ENCODE data around the gene RAD50. TPM values are rescaled to one million over a fixed set of nuclear protein-coding genes. Genes with fewer than 3 reads are reported as not detected.

RAD50 gene
- total RNA-seq, 2 donors from 2014 or later: 49.7 to 50.7 TPM

GRCh38 chr5:132655821-132656773, 99.3 kb downstream of the RAD50 start:
- Histone ChIP-seq H3K9ac (ENCODE audit: extremely low read depth, low read length, poor library complexity, severe bottlenecking) (no peak overlapping the region), H3K27me3 (ENCODE audit: control insufficient read depth, insufficient read depth, low read length, poor library complexity, severe bottlenecking) (peaks cover 44% of the 10 kb centered on the region), H3K4me1 (ENCODE audit: control insufficient read depth, insufficient read depth, low read length) (no peaks in the 10 kb centered on the region), H3K9me3 (ENCODE audit: control insufficient read depth, low read length) (no peaks in the 10 kb centered on the region), H3K27ac (ENCODE audit: low read depth, low read length) (no peak overlapping the region), H3K4me3 (ENCODE audit: low read length) (no peak overlapping the region), H3K36me3 (ENCODE audit: control insufficient read depth, insufficient read depth, low read length) (no peaks in the 10 kb centered on the region)
- no peak for TF ChIP-seq CTCF (conservative IDR thresholded peaks at IDR 0.05)
- H3K36me3 Mint-ChIP-seq (ENCODE audit: low read depth): peaks cover 2% of the 10 kb centered on the region
- H3K4me3 Mint-ChIP-seq: peak overlapping the region; percentile 32
- peaks cover 2% of the 10 kb centered on the region for H3K4me1 Mint-ChIP-seq
- peak; percentile 74 for DNase-seq
- 19% methylated on average over 37 to 92 of the region's 92 CpGs for WGBS, 2 experiments (ENCODE audit: insufficient coverage in 1 of 2, insufficient read length in 1 of 2)
- H3K9me3 Mint-ChIP-seq: peaks cover 5% of the 10 kb centered on the region
- no peak overlapping the region for H3K27ac Mint-ChIP-seq
- H3K27me3 Mint-ChIP-seq (ENCODE audit: insufficient read depth): peaks cover 49% of the 10 kb centered on the region

- peaks cover 5% of the 10 kb centered on the region for H3K9me3 Mint-ChIP-seq
- Histone ChIP-seq H3K27ac (ENCODE audit: low read depth, low read length) (no peak overlapping the region), H3K4me1 (ENCODE audit: control insufficient read depth, insufficient read depth, low read length) (no peaks in the 10 kb centered on the region), H3K9ac (ENCODE audit: extremely low read depth, low read length, poor library complexity, severe bottlenecking) (no peak overlapping the region), H3K36me3 (ENCODE audit: control insufficient read depth, insufficient read depth, low read length) (no peaks in the 10 kb centered on the region), H3K27me3 (ENCODE audit: control insufficient read depth, insufficient read depth, low read length, poor library complexity, severe bottlenecking) (peaks cover 44% of the 10 kb centered on the region), H3K9me3 (ENCODE audit: control insufficient read depth, low read length) (no peaks in the 10 kb centered on the region), H3K4me3 (ENCODE audit: low read length) (no peak overlapping the region)
- H3K4me1 Mint-ChIP-seq: peaks cover 3% of the 10 kb centered on the region
- peaks cover 48% of the 10 kb centered on the region for H3K27me3 Mint-ChIP-seq (ENCODE audit: insufficient read depth)
- H3K27ac Mint-ChIP-seq: no peak overlapping the region
- no peak for DNase-seq
- WGBS, 2 experiments (ENCODE audit: insufficient coverage in 1 of 2, insufficient read length in 1 of 2): 86 to 90% methylated on average over 2 to 12 of the region's 12 CpGs
- H3K36me3 Mint-ChIP-seq (ENCODE audit: low read depth): peaks cover 2% of the 10 kb centered on the region
- H3K4me3 Mint-ChIP-seq: no peak overlapping the region
- TF ChIP-seq CTCF (conservative IDR thresholded peaks at IDR 0.05): no peak
Observed at GRCh38 chr5:132656774-132657355, 100.1 kb downstream of the RAD50 start.

- Histone ChIP-seq H3K27me3 (ENCODE audit: control insufficient read depth, insufficient read depth, low read length, poor library complexity, severe bottlenecking) (peaks cover 44% of the 10 kb centered on the region), H3K4me1 (ENCODE audit: control insufficient read depth, insufficient read depth, low read length) (no peaks in the 10 kb centered on the region), H3K36me3 (ENCODE audit: control insufficient read depth, insufficient read depth, low read length) (no peaks in the 10 kb centered on the region), H3K9me3 (ENCODE audit: control insufficient read depth, low read length) (no peaks in the 10 kb centered on the region), H3K27ac (ENCODE audit: low read depth, low read length) (no peak within 1 kb of the TSS), H3K4me3 (ENCODE audit: low read length) (no peak within 1 kb of the TSS), H3K9ac (ENCODE audit: extremely low read depth, low read length, poor library complexity, severe bottlenecking) (no peak within 1 kb of the TSS)
- no peak for TF ChIP-seq CTCF (conservative IDR thresholded peaks at IDR 0.05)
- H3K9me3 Mint-ChIP-seq: peaks cover 5% of the 10 kb centered on the region
- H3K27me3 Mint-ChIP-seq (ENCODE audit: insufficient read depth): peaks cover 48% of the 10 kb centered on the region
- H3K4me1 Mint-ChIP-seq: peaks cover 3% of the 10 kb centered on the region
- peaks cover 2% of the 10 kb centered on the region for H3K36me3 Mint-ChIP-seq (ENCODE audit: low read depth)
- H3K27ac Mint-ChIP-seq: no peak within 1 kb of the TSS
- DNase-seq: no peak
- no peak within 1 kb of the TSS for H3K4me3 Mint-ChIP-seq
- WGBS, 2 experiments (ENCODE audit: insufficient coverage in 1 of 2, insufficient read length in 1 of 2): 92 to 95% methylated on average over 7 to 12 of the region's 12 CpGs
Observed at GRCh38 chr5:132657676-132658380, 101.1 kb downstream of the RAD50 start, which contains the start of gene IL13. TSS of gene IL13 (plus strand) at chr5:132658173. CDS start at chr5:132658187, 14 bp downstream.
